CD4-positive, alpha-beta T cell (primary cell): Measurements from ENCODE around the gene ZFHX2. TPM values are rescaled to one million over a fixed set of nuclear protein-coding genes. Genes with fewer than 3 reads are reported as not detected.
A peak's percentile ranks its signal among the peaks of the same experiment; 100 is the strongest.

Experiments used
- ATAC-seq: fragments of 200-7000 bp; cut with Tn5 transposase; one replicate; pipeline ENCODE4 v1.10.0; 2022; ENCODE audit warnings: mild to moderate bottlenecking; ENCODE audit not compliant: poor library complexity
- CTCF ChIA-PET: fragments of 350-600 bp; sonication (Branson Sonifier 250); formaldehyde crosslinking; loops from one replicate; lab custom pipeline; 2021; ENCODE audit warnings: antibody characterized with exemption, inconsistent platforms; lab: Charles Lee
- POLR2A ChIA-PET: fragments of 350-600 bp; sonication (Branson Sonifier 250); formaldehyde crosslinking; loops from one replicate; lab custom pipeline; 2021; ENCODE audit warnings: antibody characterized with exemption, inconsistent platforms; lab: Charles Lee
- DNase-seq, 14 experiments: peaks; one replicate each; pipeline ENCODE4 v3.0.0-alpha.2; 2013 to 2020; ENCODE audit warnings: mixed read lengths in 2 of 14
- H3K27ac ChIP-seq, 2 donors: one replicate each; pipeline versions ENCODE4 v1.5.1 to v1.7.0; 2013; ENCODE audit warnings: low read length in 2 of 2, low read depth in 1 of 2, mild to moderate bottlenecking in 1 of 2
- H3K27me3 ChIP-seq, 2 experiments: 1 replicate in 1 of 2; 2 replicates in 1 of 2; pipeline versions ENCODE4 v1.6.1 to v1.7.0; 2013; ENCODE audit warnings: low read length in 2 of 2, control low read depth in 1 of 2, mild to moderate bottlenecking in 1 of 2, moderate library complexity in 1 of 2; ENCODE audit not compliant: insufficient read depth in 2 of 2, control insufficient read depth in 1 of 2
- H3K36me3 ChIP-seq: one replicate; pipeline ENCODE4 v1.6.1; 2013; ENCODE audit warnings: low read length, control low read depth; ENCODE audit not compliant: insufficient read depth
- H3K4me1 ChIP-seq: one replicate; pipeline ENCODE4 v1.6.1; 2013; ENCODE audit warnings: low read length, control low read depth; ENCODE audit not compliant: insufficient read depth
- H3K4me3 ChIP-seq: one replicate; pipeline ENCODE4 v1.5.1; 2013; ENCODE audit warnings: mild to moderate bottlenecking, low read length, moderate library complexity
- H3K9me3 ChIP-seq, 2 experiments: 1 replicate in 1 of 2; 2 replicates in 1 of 2; pipeline versions ENCODE4 v1.6.1 to v1.7.0; 2013; ENCODE audit warnings: low read length in 2 of 2, mild to moderate bottlenecking in 2 of 2, control low read depth in 1 of 2, moderate library complexity in 1 of 2; ENCODE audit not compliant: control insufficient read depth in 1 of 2, insufficient read depth in 1 of 2
- H3K27ac Mint-ChIP-seq: one replicate; pipeline ENCODE4 v1.8.0; 2020; ENCODE audit warnings: mixed read lengths
- H3K27me3 Mint-ChIP-seq: one replicate; pipeline ENCODE4 v1.8.0; 2021; ENCODE audit warnings: mixed read lengths
- H3K36me3 Mint-ChIP-seq: one replicate; pipeline ENCODE4 v1.8.0; 2021; ENCODE audit warnings: low read depth, mixed read lengths
- H3K4me1 Mint-ChIP-seq: one replicate; pipeline ENCODE4 v1.8.0; 2021; ENCODE audit warnings: low read depth, mixed read lengths
- H3K4me3 Mint-ChIP-seq: one replicate; pipeline ENCODE4 v1.8.0; 2020; ENCODE audit warnings: mild to moderate bottlenecking, mixed read lengths
- H3K9me3 Mint-ChIP-seq: one replicate; pipeline ENCODE4 v1.8.0; 2020; ENCODE audit warnings: mixed read lengths
- intact Hi-C, 2 experiments: fragments of 100-400 bp; cut with DNase I in 1 of 2; cut with micrococcal nuclease in 1 of 2; formaldehyde crosslinking; loops; one replicate each; pipeline versions ENCODE4 v1.15.1 to v1.9.0; 2023 to 2025; cut with DNase I, micrococcal nuclease
- total RNA-seq, 174 experiments: library from RNA in 2 of 174; stranded (reverse) in 2 of 174; gene quantifications; one replicate each; pipeline ENCODE4 v1.2.3 and lab custom pipeline; 2021 to 2026
- TF ChIP-seq, protein P1 (sequence below): fragments of 200-600 bp; IDR thresholded peaks from one replicate; pipeline ENCODE4 v1.8.0; 2022; ENCODE audit warnings: antibody characterized with exemption, mild to moderate bottlenecking

The ZFHX2 gene
- total RNA-seq, 2 experiments from 2014 or later = 0.19 to 0.22 TPM

DNA sequence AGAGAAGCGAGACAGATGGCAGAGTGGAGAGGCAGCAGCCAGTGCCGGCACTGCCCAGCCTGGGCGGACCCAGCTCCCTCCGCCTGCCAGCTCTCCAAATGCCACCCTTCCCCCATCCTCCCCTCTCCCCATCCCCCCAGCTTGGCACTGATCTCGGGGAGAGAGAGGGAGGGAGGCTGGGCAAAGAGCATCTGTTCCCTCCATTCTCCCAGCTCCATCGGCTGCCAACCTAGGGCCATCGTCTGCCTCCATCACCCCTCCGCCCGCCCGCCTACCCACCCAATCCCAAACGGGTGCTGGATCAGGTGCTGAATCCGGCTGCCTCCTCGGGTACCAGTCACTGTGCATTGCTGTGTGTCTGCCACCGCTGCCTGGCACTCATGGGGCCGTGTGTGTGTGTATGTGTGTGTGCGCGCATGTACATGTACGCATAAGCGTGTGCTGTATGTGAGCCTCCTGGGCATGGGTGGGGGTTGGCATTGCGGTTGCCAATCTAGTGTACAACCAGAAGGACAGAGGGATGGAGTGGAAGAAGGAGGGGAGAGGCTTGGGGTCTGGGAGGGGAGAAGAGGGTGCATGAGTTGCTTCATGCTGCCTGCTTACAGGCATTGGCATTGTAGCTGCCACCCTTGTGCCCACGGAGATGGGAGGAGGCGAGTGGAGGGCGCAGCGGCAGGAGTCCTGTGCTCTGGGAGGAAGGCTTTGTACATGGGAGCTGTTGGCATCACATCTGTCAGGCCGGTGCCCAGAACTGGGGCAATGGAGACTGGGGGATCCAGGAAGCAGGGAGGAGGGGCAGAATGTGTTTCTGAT lies 38.4 kb downstream of the ZFHX2 start:
- H3K9me3 ChIP-seq = no peaks in the 10 kb centered on the region
- intact Hi-C loops = no loop called here
- H3K9me3 Mint-ChIP-seq = no peaks in the 10 kb centered on the region
- H3K4me3 ChIP-seq = no peak overlapping the region
- TF ChIP-seq, protein P1, sequence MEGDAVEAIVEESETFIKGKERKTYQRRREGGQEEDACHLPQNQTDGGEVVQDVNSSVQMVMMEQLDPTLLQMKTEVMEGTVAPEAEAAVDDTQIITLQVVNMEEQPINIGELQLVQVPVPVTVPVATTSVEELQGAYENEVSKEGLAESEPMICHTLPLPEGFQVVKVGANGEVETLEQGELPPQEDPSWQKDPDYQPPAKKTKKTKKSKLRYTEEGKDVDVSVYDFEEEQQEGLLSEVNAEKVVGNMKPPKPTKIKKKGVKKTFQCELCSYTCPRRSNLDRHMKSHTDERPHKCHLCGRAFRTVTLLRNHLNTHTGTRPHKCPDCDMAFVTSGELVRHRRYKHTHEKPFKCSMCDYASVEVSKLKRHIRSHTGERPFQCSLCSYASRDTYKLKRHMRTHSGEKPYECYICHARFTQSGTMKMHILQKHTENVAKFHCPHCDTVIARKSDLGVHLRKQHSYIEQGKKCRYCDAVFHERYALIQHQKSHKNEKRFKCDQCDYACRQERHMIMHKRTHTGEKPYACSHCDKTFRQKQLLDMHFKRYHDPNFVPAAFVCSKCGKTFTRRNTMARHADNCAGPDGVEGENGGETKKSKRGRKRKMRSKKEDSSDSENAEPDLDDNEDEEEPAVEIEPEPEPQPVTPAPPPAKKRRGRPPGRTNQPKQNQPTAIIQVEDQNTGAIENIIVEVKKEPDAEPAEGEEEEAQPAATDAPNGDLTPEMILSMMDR = no peak
- H3K36me3 Mint-ChIP-seq = no peaks in the 10 kb centered on the region
- ChIA-PET CTCF (no interaction called here), POLR2A (no interaction called here)
- peaks cover 9% of the 10 kb centered on the region for H3K4me1 ChIP-seq
- no peak overlapping the region for H3K27ac Mint-ChIP-seq
- H3K27ac ChIP-seq = no peak overlapping the region
- no peak for ATAC-seq
- H3K4me3 Mint-ChIP-seq = no peak overlapping the region
- H3K27me3 ChIP-seq = no peaks in the 10 kb centered on the region
- H3K4me1 Mint-ChIP-seq = peaks cover 21% of the 10 kb centered on the region
- no peaks in the 10 kb centered on the region for H3K36me3 ChIP-seq
- no peaks in the 10 kb centered on the region for H3K27me3 Mint-ChIP-seq
- no peak for DNase-seq

DNA sequence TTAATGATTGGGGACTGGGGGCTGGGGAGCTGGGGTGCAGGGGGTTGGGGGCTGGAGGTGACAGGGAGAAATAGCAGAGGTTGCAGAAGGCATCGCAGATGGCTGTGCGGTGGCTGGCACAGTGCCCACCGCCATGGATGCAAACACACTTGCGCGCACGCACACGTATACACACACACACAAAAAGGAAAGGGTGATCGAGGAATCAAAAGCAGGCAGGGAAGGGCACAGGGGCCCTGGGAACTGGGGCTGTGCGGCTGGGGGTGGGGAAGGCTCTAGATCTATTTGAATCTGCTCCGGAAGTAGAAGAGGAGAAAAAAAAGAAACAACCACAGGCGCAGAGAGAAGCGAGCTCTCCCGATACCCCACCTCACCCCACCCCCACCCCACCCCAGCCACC lies 39.4 kb downstream of the ZFHX2 start:
- peak; percentile 76 for ATAC-seq
- CTCF ChIA-PET = no interaction called here
- no peak overlapping the region for H3K27ac ChIP-seq
- H3K27ac Mint-ChIP-seq = peak overlapping the region; percentile 61
- H3K9me3 ChIP-seq = no peaks in the 10 kb centered on the region
- TF ChIP-seq, protein P1 = no peak
- H3K4me3 Mint-ChIP-seq = peak overlapping the region; percentile 74
- intact Hi-C loops = no loop called here
- H3K27me3 Mint-ChIP-seq = no peaks in the 10 kb centered on the region
- H3K4me3 ChIP-seq = peak overlapping the region; percentile 39
- DNase-seq = peak in 6 of 14 experiments; percentile 4 to 47 (median 25)
- POLR2A ChIA-PET = no interaction called here
- no peaks in the 10 kb centered on the region for H3K36me3 Mint-ChIP-seq
- peaks cover 9% of the 10 kb centered on the region for H3K4me1 ChIP-seq
- H3K9me3 Mint-ChIP-seq = no peaks in the 10 kb centered on the region
- H3K27me3 ChIP-seq = no peaks in the 10 kb centered on the region
- H3K4me1 Mint-ChIP-seq = peaks cover 21% of the 10 kb centered on the region
- no peaks in the 10 kb centered on the region for H3K36me3 ChIP-seq

GRCh38 chr14:23494223-23494622 lies 57.3 kb downstream of the ZFHX2 start:
- ATAC-seq (no peak), DNase-seq (no peak)
- H3K4me1 Mint-ChIP-seq = no peaks in the 10 kb centered on the region
- no peak overlapping the region for H3K27ac Mint-ChIP-seq
- no peak overlapping the region for H3K4me3 Mint-ChIP-seq
- TF ChIP-seq, protein P1 = no peak
- Histone ChIP-seq H3K27me3 (no peaks in the 10 kb centered on the region), H3K9me3 (no peaks in the 10 kb centered on the region), H3K4me1 (no peaks in the 10 kb centered on the region), H3K27ac (no peak overlapping the region), H3K4me3 (no peak overlapping the region), H3K36me3 (peaks cover 2% of the 10 kb centered on the region)
- intact Hi-C loops = no loop called here
- no peaks in the 10 kb centered on the region for H3K9me3 Mint-ChIP-seq
- ChIA-PET CTCF (no interaction called here), POLR2A (interaction anchor here (0.6 kb wide), 1 partner anchor 200 kb away, joined by 3 read pairs; no protein-coding TSS in a partner anchor)
- peaks cover 16% of the 10 kb centered on the region for H3K36me3 Mint-ChIP-seq
- no peaks in the 10 kb centered on the region for H3K27me3 Mint-ChIP-seq
